Measurements from ENCODE around the gene KCNC1. TPM values are rescaled to one million over a fixed set of nuclear protein-coding genes. Genes with fewer than 3 reads are reported as not detected.

KCNC1 gene
- total RNA-seq, 1 donor from 2014 or later = not detected

GRCh38 chr11:17827006-17827405 lies 92.4 kb downstream of the KCNC1 start:
- Mint-ChIP-seq H3K9me3 (no peaks in the 10 kb centered on the region), H3K27me3 (ENCODE audit: low read depth) (no peaks in the 10 kb centered on the region), H3K4me1 (ENCODE audit: low read depth) (no peaks in the 10 kb centered on the region), H3K36me3 (ENCODE audit: low read depth) (no peaks in the 10 kb centered on the region), H3K4me3 (ENCODE audit: low read depth) (no peak overlapping the region), H3K27ac (no peak overlapping the region)
- intact Hi-C loops (cut with micrococcal nuclease) = no loop called here
- DNase-seq (ENCODE audit: low spot score) = no peak

- H3K36me3 Mint-ChIP-seq (ENCODE audit: low read depth) = no peaks in the 10 kb centered on the region
- H3K4me3 Mint-ChIP-seq (ENCODE audit: low read depth) = no peak overlapping the region
- H3K27me3 Mint-ChIP-seq (ENCODE audit: low read depth) = no peaks in the 10 kb centered on the region
- intact Hi-C loops (cut with micrococcal nuclease) = no loop called here
- DNase-seq (ENCODE audit: low spot score) = no peak
- no peaks in the 10 kb centered on the region for H3K4me1 Mint-ChIP-seq (ENCODE audit: low read depth)
- H3K27ac Mint-ChIP-seq = no peak overlapping the region
- H3K9me3 Mint-ChIP-seq = no peaks in the 10 kb centered on the region
Measured at GRCh38 chr11:17828311-17828751, 93.8 kb downstream of the KCNC1 start.

- Mint-ChIP-seq H3K4me3 (ENCODE audit: low read depth) (no peak overlapping the region), H3K9me3 (no peaks in the 10 kb centered on the region), H3K36me3 (ENCODE audit: low read depth) (no peaks in the 10 kb centered on the region), H3K27ac (no peak overlapping the region), H3K27me3 (ENCODE audit: low read depth) (no peaks in the 10 kb centered on the region), H3K4me1 (ENCODE audit: low read depth) (no peaks in the 10 kb centered on the region)
- intact Hi-C loops (cut with micrococcal nuclease) = no loop called here
- no peak for DNase-seq (ENCODE audit: low spot score)
Measured at GRCh38 chr11:17831228-17831627, 96.6 kb downstream of the KCNC1 start.

GRCh38 chr11:17831883-17832282 lies 97.3 kb downstream of the KCNC1 start:
- Mint-ChIP-seq H3K27me3 (ENCODE audit: low read depth) (no peaks in the 10 kb centered on the region), H3K4me1 (ENCODE audit: low read depth) (no peaks in the 10 kb centered on the region), H3K9me3 (no peaks in the 10 kb centered on the region), H3K4me3 (ENCODE audit: low read depth) (no peak overlapping the region), H3K36me3 (ENCODE audit: low read depth) (no peaks in the 10 kb centered on the region), H3K27ac (no peak overlapping the region)
- intact Hi-C loops (cut with micrococcal nuclease) = no loop called here
- no peak for DNase-seq (ENCODE audit: low spot score)

Other genes starting within 250 kb of the KCNC1 start
- not detected in 2 replicates for gene USH1C, start 190.4 kb upstream of the KCNC1 start, total RNA-seq
- gene OTOG, start 187.5 kb upstream of the KCNC1 start, total RNA-seq = not detected in 2 replicates
- gene MYOD1, start 15.2 kb upstream of the KCNC1 start, total RNA-seq = not detected in 2 replicates

Measured in activated T-helper 2 cell treated with anti-CD3 and anti-CD28 coated beads, Interferon-gamma antibody, Interleukin-2, Interleukin-4, amounts not matched to agents 10 μg/mL and 5 μg/mL and 100 μg/mL, durations not matched to agents 14 hours and 24 hours and 36 hours (primary cell).